Measurements from ENCODE around the gene UTS2B. TPM values are rescaled to one million over a fixed set of nuclear protein-coding genes. Genes with fewer than 3 reads are reported as not detected.

Gene UTS2B
- total and polyA plus RNA-seq, 2 of the 13 experiments (the other 11 are each of a cell fraction or from before 2014, with no cell fraction given): 0.03 to 0.46 TPM

DNA sequence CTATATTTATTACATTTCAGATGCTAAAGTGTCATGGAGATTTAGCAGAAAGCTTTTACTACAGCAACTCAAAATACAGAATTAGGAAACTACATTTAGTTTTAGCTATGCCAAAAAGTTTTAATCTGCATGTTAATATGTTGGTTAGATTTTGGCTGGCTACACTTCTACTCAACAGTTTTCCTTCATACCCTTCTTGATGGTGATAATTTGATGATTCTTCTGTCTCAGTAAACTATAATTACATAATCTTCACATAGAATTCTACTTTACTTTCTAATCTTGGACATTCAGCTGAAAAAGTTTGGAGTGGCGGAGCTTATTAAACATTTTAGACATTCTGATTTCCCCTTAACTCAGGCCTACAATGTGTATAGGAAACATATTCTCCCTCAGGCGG, 10.0 kb upstream of the UTS2B start (continued):
- TF ChIP-seq, protein P1, sequence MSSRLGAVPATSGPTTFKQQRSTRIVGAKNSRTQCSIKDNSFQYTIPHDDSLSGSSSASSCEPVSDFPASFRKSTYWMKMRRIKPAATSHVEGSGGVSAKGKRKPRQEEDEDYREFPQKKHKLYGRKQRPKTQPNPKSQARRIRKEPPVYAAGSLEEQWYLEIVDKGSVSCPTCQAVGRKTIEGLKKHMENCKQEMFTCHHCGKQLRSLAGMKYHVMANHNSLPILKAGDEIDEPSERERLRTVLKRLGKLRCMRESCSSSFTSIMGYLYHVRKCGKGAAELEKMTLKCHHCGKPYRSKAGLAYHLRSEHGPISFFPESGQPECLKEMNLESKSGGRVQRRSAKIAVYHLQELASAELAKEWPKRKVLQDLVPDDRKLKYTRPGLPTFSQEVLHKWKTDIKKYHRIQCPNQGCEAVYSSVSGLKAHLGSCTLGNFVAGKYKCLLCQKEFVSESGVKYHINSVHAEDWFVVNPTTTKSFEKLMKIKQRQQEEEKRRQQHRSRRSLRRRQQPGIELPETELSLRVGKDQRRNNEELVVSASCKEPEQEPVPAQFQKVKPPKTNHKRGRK (CRISPR knock-in tag; IDR thresholded peaks at IDR 0.05): no peak
- TF ChIP-seq, protein P2, sequence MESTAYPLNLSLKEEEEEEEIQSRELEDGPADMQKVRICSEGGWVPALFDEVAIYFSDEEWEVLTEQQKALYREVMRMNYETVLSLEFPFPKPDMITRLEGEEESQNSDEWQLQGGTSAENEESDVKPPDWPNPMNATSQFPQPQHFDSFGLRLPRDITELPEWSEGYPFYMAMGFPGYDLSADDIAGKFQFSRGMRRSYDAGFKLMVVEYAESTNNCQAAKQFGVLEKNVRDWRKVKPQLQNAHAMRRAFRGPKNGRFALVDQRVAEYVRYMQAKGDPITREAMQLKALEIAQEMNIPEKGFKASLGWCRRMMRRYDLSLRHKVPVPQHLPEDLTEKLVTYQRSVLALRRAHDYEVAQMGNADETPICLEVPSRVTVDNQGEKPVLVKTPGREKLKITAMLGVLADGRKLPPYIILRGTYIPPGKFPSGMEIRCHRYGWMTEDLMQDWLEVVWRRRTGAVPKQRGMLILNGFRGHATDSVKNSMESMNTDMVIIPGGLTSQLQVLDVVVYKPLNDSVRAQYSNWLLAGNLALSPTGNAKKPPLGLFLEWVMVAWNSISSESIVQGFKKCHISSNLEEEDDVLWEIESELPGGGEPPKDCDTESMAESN (CRISPR knock-in tag; conservative IDR thresholded peaks at IDR 0.05): no peak
- TF ChIP-seq SUZ12 (IDR thresholded peaks at IDR 0.05; ENCODE audit: low read depth, low read length) (no peak), AKAP8 (CRISPR knock-in tag; IDR thresholded peaks at IDR 0.05) (no peak), NR1H2 (CRISPR knock-in tag; IDR thresholded peaks at IDR 0.05; ENCODE audit: borderline replicate concordance, low read depth) (no peak), NR2F2 (IDR thresholded peaks at IDR 0.05; ENCODE audit: borderline replicate concordance, low read depth) (no peak), ZNF572 (CRISPR knock-in tag; IDR thresholded peaks at IDR 0.05) (no peak), SIN3B (IDR thresholded peaks at IDR 0.05; ENCODE audit: low read length) (no peak), FOXK1 (CRISPR knock-in tag; IDR thresholded peaks at IDR 0.05; ENCODE audit: borderline replicate concordance, low read depth) (no peak), DNMT1 (CRISPR knock-in tag; IDR thresholded peaks at IDR 0.05) (no peak)
- TF ChIP-seq, protein P3, sequence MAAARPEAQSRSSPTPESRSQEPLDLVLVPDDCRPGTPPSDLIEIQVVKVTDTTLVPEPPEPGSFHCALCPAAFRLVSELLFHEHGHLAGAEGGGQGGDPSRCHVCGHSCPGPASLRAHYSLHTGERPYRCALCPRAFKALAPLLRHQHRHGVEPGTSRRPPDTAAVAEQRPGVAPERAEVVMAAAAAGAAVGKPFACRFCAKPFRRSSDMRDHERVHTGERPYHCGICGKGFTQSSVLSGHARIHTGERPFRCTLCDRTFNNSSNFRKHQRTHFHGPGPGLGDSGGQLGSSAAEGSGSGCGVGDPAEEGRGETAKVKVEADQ (CRISPR knock-in tag; IDR thresholded peaks at IDR 0.05; ENCODE audit: borderline replicate concordance): no peak
